Right atrium auricular region (tissue), 2 donors: ENCODE measurements around the gene SLAMF1. TPM values are rescaled to one million over a fixed set of nuclear protein-coding genes. Genes with fewer than 3 reads are reported as not detected.

Experiments
- DNase-seq: peaks from one replicate; pipeline ENCODE4 v3.0.0-alpha.2; 2019; ENCODE audit warnings: low spot score
- H3K27ac ChIP-seq, 2 donors: fragments of 200-600 bp; sonication (generic); 1 replicate in 1 of 2; 2 replicates in 1 of 2; pipeline ENCODE4 v1.5.1; 2016 to 2019
- H3K27me3 ChIP-seq, 2 donors: fragments of 200-600 bp; sonication (generic); one replicate each; pipeline versions ENCODE4 v1.5.1 to v1.6.0; 2017 to 2019
- H3K36me3 ChIP-seq: fragments of 200-600 bp; sonication (generic); one replicate; pipeline ENCODE4 v1.5.1; 2016
- H3K4me1 ChIP-seq, 2 donors: fragments of 200-600 bp; sonication (generic); one replicate each; pipeline versions ENCODE4 v1.5.1 to v1.6.0; 2017 to 2019
- H3K4me3 ChIP-seq, 2 donors: fragments of 200-600 bp; sonication (generic); 1 replicate in 1 of 2; 2 replicates in 1 of 2; pipeline ENCODE4 v1.5.1; 2017 to 2019; ENCODE audit warnings: mild to moderate bottlenecking in 1 of 2, moderate library complexity in 1 of 2
- H3K9me3 ChIP-seq, 2 donors: fragments of 200-600 bp; sonication (generic); one replicate each; pipeline ENCODE4 v1.5.1; 2019
- total RNA-seq, 2 donors: library from RNA; depleted of rRNA; stranded (reverse); fragments of >200 nt; gene quantifications; one replicate each; pipeline ENCODE4 v1.1.0, GENCODE V29; 2016
- TF ChIP-seq, protein P1 (sequence below), 2 donors: fragments of 200-600 bp; sonication (generic); IDR thresholded peaks; one replicate each; pipeline ENCODE4 v1.5.1; 2019; ENCODE audit warnings: antibody characterized with exemption in 2 of 2

The SLAMF1 gene
- total RNA-seq, 2 donors from 2014 or later = 0.11 to 0.31 TPM

DNA sequence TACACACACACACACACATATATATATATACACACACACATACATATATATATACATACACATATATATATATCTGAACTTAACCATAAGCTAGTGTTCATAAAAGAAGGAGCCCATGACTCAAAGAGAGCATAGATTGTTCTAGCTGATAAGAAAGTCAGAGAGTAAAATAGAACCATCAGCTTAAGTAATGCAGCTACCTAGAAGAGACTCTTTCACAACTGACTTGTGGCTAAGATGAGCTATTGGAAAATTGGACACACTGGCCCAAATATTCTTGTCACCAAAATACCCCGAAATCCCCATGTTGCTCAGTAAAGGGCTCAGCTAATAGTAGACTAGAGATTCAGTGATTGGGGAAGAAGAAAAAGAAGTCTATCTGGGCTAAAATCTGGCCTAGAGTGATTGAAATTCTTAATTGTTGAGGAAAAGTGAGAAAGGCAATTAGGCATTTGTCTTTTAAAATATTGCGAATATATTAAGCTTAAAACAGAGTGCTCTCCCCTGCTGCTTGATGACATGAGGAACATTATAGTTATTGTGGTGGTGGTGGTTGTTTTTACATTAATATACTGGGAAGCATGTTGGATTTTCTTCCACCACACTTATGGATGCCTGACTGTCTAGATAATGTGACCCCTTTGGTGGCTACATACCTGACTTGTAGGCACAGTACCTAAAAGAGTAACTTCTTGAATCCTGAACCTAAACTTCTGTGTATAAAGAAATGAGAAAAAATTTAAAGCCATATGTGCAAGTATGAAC lies 6.3 kb downstream of the SLAMF1 start:
- Histone ChIP-seq H3K9me3 (no peaks in the 10 kb centered on the region), H3K27ac (no peak overlapping the region), H3K36me3 (no peaks in the 10 kb centered on the region), H3K4me3 (no peak overlapping the region), H3K4me1 (no peaks in the 10 kb centered on the region), H3K27me3 (no peaks in the 10 kb centered on the region)
- DNase-seq = no peak
- TF ChIP-seq, protein P1, sequence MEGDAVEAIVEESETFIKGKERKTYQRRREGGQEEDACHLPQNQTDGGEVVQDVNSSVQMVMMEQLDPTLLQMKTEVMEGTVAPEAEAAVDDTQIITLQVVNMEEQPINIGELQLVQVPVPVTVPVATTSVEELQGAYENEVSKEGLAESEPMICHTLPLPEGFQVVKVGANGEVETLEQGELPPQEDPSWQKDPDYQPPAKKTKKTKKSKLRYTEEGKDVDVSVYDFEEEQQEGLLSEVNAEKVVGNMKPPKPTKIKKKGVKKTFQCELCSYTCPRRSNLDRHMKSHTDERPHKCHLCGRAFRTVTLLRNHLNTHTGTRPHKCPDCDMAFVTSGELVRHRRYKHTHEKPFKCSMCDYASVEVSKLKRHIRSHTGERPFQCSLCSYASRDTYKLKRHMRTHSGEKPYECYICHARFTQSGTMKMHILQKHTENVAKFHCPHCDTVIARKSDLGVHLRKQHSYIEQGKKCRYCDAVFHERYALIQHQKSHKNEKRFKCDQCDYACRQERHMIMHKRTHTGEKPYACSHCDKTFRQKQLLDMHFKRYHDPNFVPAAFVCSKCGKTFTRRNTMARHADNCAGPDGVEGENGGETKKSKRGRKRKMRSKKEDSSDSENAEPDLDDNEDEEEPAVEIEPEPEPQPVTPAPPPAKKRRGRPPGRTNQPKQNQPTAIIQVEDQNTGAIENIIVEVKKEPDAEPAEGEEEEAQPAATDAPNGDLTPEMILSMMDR (IDR thresholded peaks at IDR 0.05) = no peak

DNA sequence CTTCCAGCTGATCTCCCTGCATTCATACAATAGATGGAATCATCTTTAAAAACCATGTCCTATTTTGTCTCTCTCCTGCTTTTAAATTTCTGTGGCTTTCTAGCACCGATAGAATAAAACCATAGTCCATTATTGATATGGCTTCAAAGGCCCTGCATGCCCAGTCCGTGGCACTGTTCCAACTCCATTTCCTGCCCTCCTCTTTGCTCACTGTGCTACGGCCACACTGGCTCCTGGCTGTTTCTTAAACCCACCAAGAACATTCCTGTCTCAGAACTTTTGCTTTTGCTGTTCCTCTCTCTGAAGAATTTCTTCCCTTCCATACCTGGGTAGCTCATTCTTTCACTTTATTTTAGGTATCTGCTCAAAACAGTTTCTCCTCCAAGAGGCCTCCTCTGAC lies 7.2 kb downstream of the SLAMF1 start:
- H3K27me3 ChIP-seq = no peaks in the 10 kb centered on the region
- no peak overlapping the region for H3K4me3 ChIP-seq
- no peak for DNase-seq
- H3K9me3 ChIP-seq = no peaks in the 10 kb centered on the region
- TF ChIP-seq, protein P1 (IDR thresholded peaks at IDR 0.05) = no peak
- H3K36me3 ChIP-seq = no peaks in the 10 kb centered on the region
- no peaks in the 10 kb centered on the region for H3K4me1 ChIP-seq
- no peak overlapping the region for H3K27ac ChIP-seq

DNA sequence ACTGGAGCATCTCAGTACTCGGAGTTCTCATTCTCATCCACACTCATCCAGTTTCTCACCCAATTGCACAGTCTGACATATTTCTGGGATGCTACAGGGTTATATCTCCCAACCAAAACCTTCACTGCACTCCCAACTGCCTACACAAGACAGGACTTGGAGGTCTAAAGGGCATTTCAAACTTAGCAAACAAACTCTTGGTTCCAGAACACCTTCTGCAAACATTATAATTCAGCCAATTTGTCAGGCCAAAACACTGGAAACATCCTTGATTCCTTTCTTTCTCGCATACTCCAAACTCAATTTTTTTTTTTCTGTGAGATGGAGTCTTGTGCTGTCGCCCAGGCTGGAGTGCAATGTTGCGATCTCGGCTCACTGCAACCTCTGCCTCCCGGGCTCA lies 7.9 kb downstream of the SLAMF1 start:
- no peaks in the 10 kb centered on the region for H3K36me3 ChIP-seq
- DNase-seq = no peak
- no peak overlapping the region for H3K27ac ChIP-seq
- H3K4me1 ChIP-seq = no peaks in the 10 kb centered on the region
- H3K4me3 ChIP-seq = no peak overlapping the region
- no peaks in the 10 kb centered on the region for H3K27me3 ChIP-seq
- no peaks in the 10 kb centered on the region for H3K9me3 ChIP-seq
- TF ChIP-seq, protein P1 (IDR thresholded peaks at IDR 0.05) = no peak

DNA sequence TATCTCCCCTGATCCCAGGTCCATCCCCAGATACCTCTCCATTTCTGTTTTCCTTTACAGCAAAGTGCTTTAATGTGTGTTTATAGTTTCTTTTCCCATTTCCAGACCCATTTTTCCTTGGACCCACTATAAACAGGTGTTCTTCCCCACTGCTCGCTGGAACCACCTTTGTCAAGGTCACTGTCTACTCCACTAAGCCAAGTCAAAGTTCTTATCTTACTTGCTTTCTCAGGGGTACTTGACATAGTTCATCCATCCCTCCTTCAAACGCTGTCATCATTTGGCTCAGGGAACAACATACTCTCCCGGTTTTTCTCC lies 8.3 kb downstream of the SLAMF1 start:
- H3K4me3 ChIP-seq = no peak overlapping the region
- H3K4me1 ChIP-seq = no peaks in the 10 kb centered on the region
- no peak overlapping the region for H3K27ac ChIP-seq
- H3K36me3 ChIP-seq = no peaks in the 10 kb centered on the region
- H3K9me3 ChIP-seq = no peaks in the 10 kb centered on the region
- H3K27me3 ChIP-seq = no peaks in the 10 kb centered on the region
- TF ChIP-seq, protein P1 (IDR thresholded peaks at IDR 0.05) = no peak
- no peak for DNase-seq

DNA sequence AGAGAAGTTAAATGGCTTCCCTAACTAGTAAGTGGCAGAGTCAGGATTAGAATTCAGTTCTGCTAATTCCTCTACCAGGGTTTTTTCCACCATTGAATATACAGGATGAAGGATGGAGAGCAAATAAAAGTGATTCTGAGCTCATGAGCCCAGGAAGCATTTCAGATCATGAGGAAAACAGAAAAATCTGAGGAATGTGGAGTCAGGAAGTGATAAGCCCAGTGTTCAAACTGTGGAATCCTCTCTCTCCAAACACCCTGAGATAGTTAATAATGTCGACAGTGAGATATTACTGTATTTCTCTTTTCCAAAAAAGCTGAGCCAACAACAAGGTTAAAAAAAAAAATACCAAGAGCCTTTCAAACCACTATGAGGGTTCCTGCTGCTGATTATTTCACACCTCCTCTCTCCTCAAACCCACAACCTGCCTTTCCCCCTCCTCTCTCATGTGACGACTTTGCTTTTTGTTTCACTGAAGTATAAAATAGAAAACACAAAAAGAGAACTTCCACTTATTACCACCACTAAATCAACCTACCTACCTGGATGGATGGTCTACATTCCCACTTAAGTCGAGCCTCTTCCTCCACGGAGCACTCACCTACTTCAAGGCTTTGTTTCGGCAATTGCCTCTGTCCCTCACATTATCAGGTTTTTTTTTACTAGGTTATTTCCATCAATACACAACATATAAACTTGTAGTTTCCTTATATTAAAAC lies 8.9 kb downstream of the SLAMF1 start:
- no peak overlapping the region for H3K4me3 ChIP-seq
- no peaks in the 10 kb centered on the region for H3K36me3 ChIP-seq
- no peaks in the 10 kb centered on the region for H3K4me1 ChIP-seq
- TF ChIP-seq, protein P1 (IDR thresholded peaks at IDR 0.05) = no peak
- H3K27ac ChIP-seq = no peak overlapping the region
- H3K9me3 ChIP-seq = no peaks in the 10 kb centered on the region
- DNase-seq = no peak
- H3K27me3 ChIP-seq = no peaks in the 10 kb centered on the region
